ENCODE measurements around the gene KCNK3. TPM values are rescaled to one million over a fixed set of nuclear protein-coding genes. Genes with fewer than 3 reads are reported as not detected.
A peak's percentile ranks its signal among the peaks of the same experiment; 100 is the strongest.

KCNK3 gene
- total RNA-seq, 1 donor: 2.3 TPM

- DNase-seq (ENCODE audit: low read depth): peak; percentile 97
- TF ChIP-seq CTCF (IDR thresholded peaks at IDR 0.05; ENCODE audit: insufficient read depth, low read length): no peak
- H3K4me3 ChIP-seq (ENCODE audit: low read depth, low read length): no peak overlapping the region
Observed at GRCh38 chr2:26735097-26735496, 42.6 kb downstream of the KCNK3 start.

GRCh38 chr2:26735883-26736588 lies 43.5 kb downstream of the KCNK3 start:
- H3K4me3 ChIP-seq (ENCODE audit: low read depth, low read length): no peak overlapping the region
- TF ChIP-seq CTCF (IDR thresholded peaks at IDR 0.05; ENCODE audit: insufficient read depth, low read length): no peak
- no peak for DNase-seq (ENCODE audit: low read depth)

- H3K4me3 ChIP-seq (ENCODE audit: low read depth, low read length): no peak overlapping the region
- TF ChIP-seq CTCF (IDR thresholded peaks at IDR 0.05; ENCODE audit: insufficient read depth, low read length): no peak
- DNase-seq (ENCODE audit: low read depth): no peak
Observed at GRCh38 chr2:26737221-26737620, 44.7 kb downstream of the KCNK3 start.

- H3K4me3 ChIP-seq (ENCODE audit: low read depth, low read length): no peak overlapping the region
- no peak for TF ChIP-seq CTCF (IDR thresholded peaks at IDR 0.05; ENCODE audit: insufficient read depth, low read length)
- DNase-seq (ENCODE audit: low read depth): no peak
Observed at GRCh38 chr2:26738481-26738880, 46.0 kb downstream of the KCNK3 start.

GRCh38 chr2:26739514-26739913 lies 47.0 kb downstream of the KCNK3 start:
- H3K4me3 ChIP-seq (ENCODE audit: low read depth, low read length): no peak overlapping the region
- no peak for DNase-seq (ENCODE audit: low read depth)
- no peak for TF ChIP-seq CTCF (IDR thresholded peaks at IDR 0.05; ENCODE audit: insufficient read depth, low read length)

GRCh38 chr2:26740346-26740745 lies 47.8 kb downstream of the KCNK3 start:
- no peak for TF ChIP-seq CTCF (IDR thresholded peaks at IDR 0.05; ENCODE audit: insufficient read depth, low read length)
- no peak for DNase-seq (ENCODE audit: low read depth)
- H3K4me3 ChIP-seq (ENCODE audit: low read depth, low read length): no peak overlapping the region

- H3K4me3 ChIP-seq (ENCODE audit: low read depth, low read length): no peak overlapping the region
- DNase-seq (ENCODE audit: low read depth): no peak
- no peak for TF ChIP-seq CTCF (IDR thresholded peaks at IDR 0.05; ENCODE audit: insufficient read depth, low read length)
Observed at GRCh38 chr2:26740890-26741302, 48.4 kb downstream of the KCNK3 start.
